Measurements from ENCODE around the gene SORCS3. TPM values are rescaled to one million over a fixed set of nuclear protein-coding genes. Genes with fewer than 3 reads are reported as not detected.

SORCS3 gene
- polyA plus RNA-seq, 4 donors = 0.07 to 0.31 TPM; not detected in 2

- no peaks in the 10 kb centered on the region for H3K4me1 ChIP-seq (ENCODE audit: control insufficient read depth in 3 of 3, insufficient read depth in 2 of 3, low read depth in 1 of 3, low read length in 2 of 3)
- no peaks in the 10 kb centered on the region for H3K9me3 ChIP-seq (ENCODE audit: control insufficient read depth in 2 of 2, insufficient read depth in 1 of 2, low read depth in 1 of 2, low read length in 1 of 2)
- no peak overlapping the region for H3K4me3 ChIP-seq (ENCODE audit: low read depth in 1 of 3, low read length in 3 of 3)
- no peak for DNase-seq
- H3K27ac ChIP-seq (ENCODE audit: low read depth in 1 of 3, low read length in 2 of 3) = no peak overlapping the region
- H3K36me3 ChIP-seq (ENCODE audit: control insufficient read depth in 3 of 3, insufficient read depth in 2 of 3, low read depth in 1 of 3, low read length in 3 of 3) = no peaks in the 10 kb centered on the region
- no peak for FAIRE-seq
- H3K27me3 ChIP-seq (ENCODE audit: control insufficient read depth in 3 of 3, insufficient read depth in 3 of 3, low read length in 3 of 3) = no peaks in the 10 kb centered on the region
Measured at GRCh38 chr10:104989880-104990279, 348.8 kb downstream of the SORCS3 start.

GRCh38 chr10:104993085-104993484 lies 352.0 kb downstream of the SORCS3 start:
- no peaks in the 10 kb centered on the region for H3K4me1 ChIP-seq (ENCODE audit: control insufficient read depth in 3 of 3, insufficient read depth in 2 of 3, low read depth in 1 of 3, low read length in 2 of 3)
- FAIRE-seq (no peak), DNase-seq (no peak)
- 66 to 77% (median 72%) methylated on average over 6 of the region's 6 CpGs for WGBS, 3 donors
- H3K27ac ChIP-seq (ENCODE audit: low read depth in 1 of 3, low read length in 2 of 3) = no peak overlapping the region
- H3K9me3 ChIP-seq (ENCODE audit: control insufficient read depth in 2 of 2, insufficient read depth in 1 of 2, low read depth in 1 of 2, low read length in 1 of 2) = no peaks in the 10 kb centered on the region
- H3K27me3 ChIP-seq (ENCODE audit: control insufficient read depth in 3 of 3, insufficient read depth in 3 of 3, low read length in 3 of 3) = no peaks in the 10 kb centered on the region
- no peaks in the 10 kb centered on the region for H3K36me3 ChIP-seq (ENCODE audit: control insufficient read depth in 3 of 3, insufficient read depth in 2 of 3, low read depth in 1 of 3, low read length in 3 of 3)
- H3K4me3 ChIP-seq (ENCODE audit: low read depth in 1 of 3, low read length in 3 of 3) = no peak overlapping the region

- no peak overlapping the region for H3K4me3 ChIP-seq (ENCODE audit: low read depth in 1 of 3, low read length in 3 of 3)
- H3K27ac ChIP-seq (ENCODE audit: low read depth in 1 of 3, low read length in 2 of 3) = no peak overlapping the region
- WGBS, 3 donors = 88 to 94% (median 90%) methylated on average over 2 of the region's 2 CpGs
- FAIRE-seq = no peak
- H3K36me3 ChIP-seq (ENCODE audit: control insufficient read depth in 3 of 3, insufficient read depth in 2 of 3, low read depth in 1 of 3, low read length in 3 of 3) = no peaks in the 10 kb centered on the region
- no peaks in the 10 kb centered on the region for H3K27me3 ChIP-seq (ENCODE audit: control insufficient read depth in 3 of 3, insufficient read depth in 3 of 3, low read length in 3 of 3)
- H3K4me1 ChIP-seq (ENCODE audit: control insufficient read depth in 3 of 3, insufficient read depth in 2 of 3, low read depth in 1 of 3, low read length in 2 of 3) = no peaks in the 10 kb centered on the region
- no peaks in the 10 kb centered on the region for H3K9me3 ChIP-seq (ENCODE audit: control insufficient read depth in 2 of 2, insufficient read depth in 1 of 2, low read depth in 1 of 2, low read length in 1 of 2)
- no peak for DNase-seq
Measured at GRCh38 chr10:105001269-105001668, 360.2 kb downstream of the SORCS3 start.

GRCh38 chr10:105010411-105011121 lies 369.5 kb downstream of the SORCS3 start:
- Histone ChIP-seq H3K4me3 (ENCODE audit: low read depth in 1 of 3, low read length in 3 of 3) (no peak overlapping the region), H3K9me3 (ENCODE audit: control insufficient read depth in 2 of 2, insufficient read depth in 1 of 2, low read depth in 1 of 2, low read length in 1 of 2) (no peaks in the 10 kb centered on the region), H3K4me1 (ENCODE audit: control insufficient read depth in 3 of 3, insufficient read depth in 2 of 3, low read depth in 1 of 3, low read length in 2 of 3) (no peaks in the 10 kb centered on the region), H3K27me3 (ENCODE audit: control insufficient read depth in 3 of 3, insufficient read depth in 3 of 3, low read length in 3 of 3) (no peaks in the 10 kb centered on the region), H3K36me3 (ENCODE audit: control insufficient read depth in 3 of 3, insufficient read depth in 2 of 3, low read depth in 1 of 3, low read length in 3 of 3) (no peaks in the 10 kb centered on the region), H3K27ac (ENCODE audit: low read depth in 1 of 3, low read length in 2 of 3) (no peak overlapping the region)
- 69 to 82% (median 70%) methylated on average over 2 of the region's 2 CpGs for WGBS, 3 donors
- FAIRE-seq (no peak), DNase-seq (no peak)

- Histone ChIP-seq H3K4me1 (ENCODE audit: control insufficient read depth in 3 of 3, insufficient read depth in 2 of 3, low read depth in 1 of 3, low read length in 2 of 3) (no peaks in the 10 kb centered on the region), H3K4me3 (ENCODE audit: low read depth in 1 of 3, low read length in 3 of 3) (no peak overlapping the region), H3K27ac (ENCODE audit: low read depth in 1 of 3, low read length in 2 of 3) (no peak overlapping the region), H3K27me3 (ENCODE audit: control insufficient read depth in 3 of 3, insufficient read depth in 3 of 3, low read length in 3 of 3) (no peaks in the 10 kb centered on the region), H3K36me3 (ENCODE audit: control insufficient read depth in 3 of 3, insufficient read depth in 2 of 3, low read depth in 1 of 3, low read length in 3 of 3) (no peaks in the 10 kb centered on the region), H3K9me3 (ENCODE audit: control insufficient read depth in 2 of 2, insufficient read depth in 1 of 2, low read depth in 1 of 2, low read length in 1 of 2) (no peaks in the 10 kb centered on the region)
- FAIRE-seq (no peak), DNase-seq (no peak)
- WGBS, 3 donors = 53 to 87% (median 57%) methylated on average over 2 of the region's 2 CpGs
Measured at GRCh38 chr10:105017116-105017515, 376.0 kb downstream of the SORCS3 start.

- no peak overlapping the region for H3K4me3 ChIP-seq (ENCODE audit: low read depth in 1 of 3, low read length in 3 of 3)
- no peaks in the 10 kb centered on the region for H3K36me3 ChIP-seq (ENCODE audit: control insufficient read depth in 3 of 3, insufficient read depth in 2 of 3, low read depth in 1 of 3, low read length in 3 of 3)
- DNase-seq (no peak), FAIRE-seq (no peak)
- H3K4me1 ChIP-seq (ENCODE audit: control insufficient read depth in 3 of 3, insufficient read depth in 2 of 3, low read depth in 1 of 3, low read length in 2 of 3) = no peaks in the 10 kb centered on the region
- H3K27me3 ChIP-seq (ENCODE audit: control insufficient read depth in 3 of 3, insufficient read depth in 3 of 3, low read length in 3 of 3) = no peaks in the 10 kb centered on the region
- no peak overlapping the region for H3K27ac ChIP-seq (ENCODE audit: low read depth in 1 of 3, low read length in 2 of 3)
- no peaks in the 10 kb centered on the region for H3K9me3 ChIP-seq (ENCODE audit: control insufficient read depth in 2 of 2, insufficient read depth in 1 of 2, low read depth in 1 of 2, low read length in 1 of 2)
Measured at GRCh38 chr10:105017691-105018090, 376.6 kb downstream of the SORCS3 start.

GRCh38 chr10:105023211-105024111 lies 382.4 kb downstream of the SORCS3 start:
- FAIRE-seq (no peak), DNase-seq (no peak)
- WGBS, 3 donors = 51 to 61% (median 60%) methylated on average over 6 of the region's 6 CpGs
- Histone ChIP-seq H3K9me3 (ENCODE audit: control insufficient read depth in 2 of 2, insufficient read depth in 1 of 2, low read depth in 1 of 2, low read length in 1 of 2) (no peaks in the 10 kb centered on the region), H3K4me1 (ENCODE audit: control insufficient read depth in 3 of 3, insufficient read depth in 2 of 3, low read depth in 1 of 3, low read length in 2 of 3) (no peaks in the 10 kb centered on the region), H3K27ac (ENCODE audit: low read depth in 1 of 3, low read length in 2 of 3) (no peak overlapping the region), H3K27me3 (ENCODE audit: control insufficient read depth in 3 of 3, insufficient read depth in 3 of 3, low read length in 3 of 3) (no peaks in the 10 kb centered on the region), H3K36me3 (ENCODE audit: control insufficient read depth in 3 of 3, insufficient read depth in 2 of 3, low read depth in 1 of 3, low read length in 3 of 3) (no peaks in the 10 kb centered on the region), H3K4me3 (ENCODE audit: low read depth in 1 of 3, low read length in 3 of 3) (no peak overlapping the region)

GRCh38 chr10:105024184-105024583 lies 383.1 kb downstream of the SORCS3 start:
- DNase-seq (no peak), FAIRE-seq (no peak)
- Histone ChIP-seq H3K4me3 (ENCODE audit: low read depth in 1 of 3, low read length in 3 of 3) (no peak overlapping the region), H3K36me3 (ENCODE audit: control insufficient read depth in 3 of 3, insufficient read depth in 2 of 3, low read depth in 1 of 3, low read length in 3 of 3) (no peaks in the 10 kb centered on the region), H3K27me3 (ENCODE audit: control insufficient read depth in 3 of 3, insufficient read depth in 3 of 3, low read length in 3 of 3) (no peaks in the 10 kb centered on the region), H3K27ac (ENCODE audit: low read depth in 1 of 3, low read length in 2 of 3) (no peak overlapping the region), H3K9me3 (ENCODE audit: control insufficient read depth in 2 of 2, insufficient read depth in 1 of 2, low read depth in 1 of 2, low read length in 1 of 2) (no peaks in the 10 kb centered on the region), H3K4me1 (ENCODE audit: control insufficient read depth in 3 of 3, insufficient read depth in 2 of 3, low read depth in 1 of 3, low read length in 2 of 3) (no peaks in the 10 kb centered on the region)

Data from small intestine (tissue), 7 donors.